Mammary epithelial cell (primary cell): ENCODE measurements around the gene LATS2.

Experiments used
- EZH2 ChIP-seq: IDR thresholded peaks from 2 replicates; pipeline ENCODE4 v1.6.1; 2012; ENCODE audit warnings: low read length, inconsistent platforms, borderline replicate concordance
- TF ChIP-seq, protein P1 (sequence below), 2 donors: IDR thresholded peaks in 1 of 2; conservative IDR thresholded peaks in 1 of 2; 2 replicates each; pipeline ENCODE4 v1.5.1; 2011 to 2012; ENCODE audit warnings: inconsistent platforms in 2 of 2, low read length in 2 of 2, mild to moderate bottlenecking in 2 of 2, control low read depth in 1 of 2, low read depth in 1 of 2; ENCODE audit not compliant: insufficient read depth in 1 of 2; ENCODE audit errors: extremely low read depth in 1 of 2

DNA sequence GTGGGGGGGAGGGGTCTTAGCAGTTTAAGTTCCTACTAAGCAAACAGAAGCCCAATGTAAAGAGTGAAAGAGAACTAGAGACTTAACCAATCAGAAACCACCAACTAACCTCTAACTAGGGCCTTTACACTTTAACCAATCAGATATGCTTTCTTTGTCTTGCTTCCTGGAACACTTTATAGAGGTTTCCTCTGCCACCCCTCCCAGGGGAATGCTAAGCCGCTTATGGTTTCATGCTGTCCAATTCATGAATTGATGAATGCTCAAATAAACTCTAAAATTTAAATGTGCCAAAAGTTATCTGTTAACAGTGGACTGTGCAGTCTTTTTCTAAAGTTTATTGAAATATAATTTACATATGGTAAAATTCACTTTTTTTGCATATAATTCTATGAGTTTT lies 33.9 kb upstream of the LATS2 start:
- TF ChIP-seq, protein P1, sequence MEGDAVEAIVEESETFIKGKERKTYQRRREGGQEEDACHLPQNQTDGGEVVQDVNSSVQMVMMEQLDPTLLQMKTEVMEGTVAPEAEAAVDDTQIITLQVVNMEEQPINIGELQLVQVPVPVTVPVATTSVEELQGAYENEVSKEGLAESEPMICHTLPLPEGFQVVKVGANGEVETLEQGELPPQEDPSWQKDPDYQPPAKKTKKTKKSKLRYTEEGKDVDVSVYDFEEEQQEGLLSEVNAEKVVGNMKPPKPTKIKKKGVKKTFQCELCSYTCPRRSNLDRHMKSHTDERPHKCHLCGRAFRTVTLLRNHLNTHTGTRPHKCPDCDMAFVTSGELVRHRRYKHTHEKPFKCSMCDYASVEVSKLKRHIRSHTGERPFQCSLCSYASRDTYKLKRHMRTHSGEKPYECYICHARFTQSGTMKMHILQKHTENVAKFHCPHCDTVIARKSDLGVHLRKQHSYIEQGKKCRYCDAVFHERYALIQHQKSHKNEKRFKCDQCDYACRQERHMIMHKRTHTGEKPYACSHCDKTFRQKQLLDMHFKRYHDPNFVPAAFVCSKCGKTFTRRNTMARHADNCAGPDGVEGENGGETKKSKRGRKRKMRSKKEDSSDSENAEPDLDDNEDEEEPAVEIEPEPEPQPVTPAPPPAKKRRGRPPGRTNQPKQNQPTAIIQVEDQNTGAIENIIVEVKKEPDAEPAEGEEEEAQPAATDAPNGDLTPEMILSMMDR (conservative IDR thresholded peaks at IDR 0.05 in 1 of 2, IDR thresholded peaks at IDR 0.05 in 1 of 2; ENCODE audit: extremely low read depth in 1 of 2, insufficient read depth in 1 of 2, low read depth in 1 of 2, low read length in 2 of 2): no peak
- TF ChIP-seq EZH2: no peak
